ENCODE data around the gene PKHD1. TPM values are rescaled to one million over a fixed set of nuclear protein-coding genes. Genes with fewer than 3 reads are reported as not detected.
"Not testable (repeated sequence)": the region's sequence is repeated elsewhere in the genome, so short reads cannot be mapped to it uniquely, and the experiment has no call there.

PKHD1 gene
- total RNA-seq, 1 donor from 2014 or later = 0.49 TPM

DNA sequence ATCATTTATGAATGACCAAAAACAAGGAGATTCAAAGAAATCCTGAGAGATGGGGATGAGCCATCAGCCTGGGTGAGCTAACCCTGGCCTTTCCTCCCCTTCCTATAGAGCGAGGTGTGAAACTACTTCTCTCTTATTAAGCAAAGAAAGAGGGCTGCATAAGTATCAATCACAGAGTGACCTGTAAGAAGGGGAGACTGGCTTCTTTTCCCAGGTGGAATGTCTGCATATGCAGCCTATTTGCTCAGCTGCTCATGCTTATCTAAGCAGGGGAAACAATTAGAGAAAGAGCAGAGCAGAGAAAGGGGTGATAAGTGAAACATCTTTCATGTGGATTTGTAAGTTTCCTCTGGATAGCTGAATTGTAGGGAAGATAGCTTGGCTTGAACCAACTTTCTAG is 160.0 kb downstream of the PKHD1 start:
- Histone ChIP-seq H3K36me3 (no peaks in the 10 kb centered on the region), H3K27me3 (no peaks in the 10 kb centered on the region), H3K27ac (no peak overlapping the region), H3K4me1 (no peaks in the 10 kb centered on the region), H3K9me3 (no peaks in the 10 kb centered on the region), H3K4me3 (no peak overlapping the region)
- DNase-seq (ENCODE audit: extremely low spot score in 2 of 2) = no peak
- intact Hi-C loops (cut with DNase I) = no loop called here
- TF ChIP-seq, protein P1, sequence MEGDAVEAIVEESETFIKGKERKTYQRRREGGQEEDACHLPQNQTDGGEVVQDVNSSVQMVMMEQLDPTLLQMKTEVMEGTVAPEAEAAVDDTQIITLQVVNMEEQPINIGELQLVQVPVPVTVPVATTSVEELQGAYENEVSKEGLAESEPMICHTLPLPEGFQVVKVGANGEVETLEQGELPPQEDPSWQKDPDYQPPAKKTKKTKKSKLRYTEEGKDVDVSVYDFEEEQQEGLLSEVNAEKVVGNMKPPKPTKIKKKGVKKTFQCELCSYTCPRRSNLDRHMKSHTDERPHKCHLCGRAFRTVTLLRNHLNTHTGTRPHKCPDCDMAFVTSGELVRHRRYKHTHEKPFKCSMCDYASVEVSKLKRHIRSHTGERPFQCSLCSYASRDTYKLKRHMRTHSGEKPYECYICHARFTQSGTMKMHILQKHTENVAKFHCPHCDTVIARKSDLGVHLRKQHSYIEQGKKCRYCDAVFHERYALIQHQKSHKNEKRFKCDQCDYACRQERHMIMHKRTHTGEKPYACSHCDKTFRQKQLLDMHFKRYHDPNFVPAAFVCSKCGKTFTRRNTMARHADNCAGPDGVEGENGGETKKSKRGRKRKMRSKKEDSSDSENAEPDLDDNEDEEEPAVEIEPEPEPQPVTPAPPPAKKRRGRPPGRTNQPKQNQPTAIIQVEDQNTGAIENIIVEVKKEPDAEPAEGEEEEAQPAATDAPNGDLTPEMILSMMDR (IDR thresholded peaks at IDR 0.05) = no peak

DNA sequence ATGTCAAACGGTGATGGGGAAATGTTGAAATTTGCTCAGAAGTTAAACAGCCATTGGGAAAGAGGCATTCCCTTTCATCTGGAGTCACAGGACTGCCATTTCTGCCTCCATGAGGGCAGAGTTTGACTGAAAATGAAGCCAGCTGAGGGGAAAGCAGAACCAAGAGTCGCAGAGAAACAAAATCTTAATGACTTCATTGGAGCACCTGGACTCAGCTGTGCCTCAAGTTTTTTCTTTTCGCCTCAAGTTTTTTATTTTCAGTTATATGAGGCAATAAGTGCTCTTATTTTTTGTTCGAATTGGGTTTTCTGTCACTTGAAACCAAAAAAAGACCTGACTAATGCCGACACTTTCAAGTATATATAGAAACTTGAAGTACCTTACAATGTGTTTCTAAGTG is 161.3 kb downstream of the PKHD1 start:
- no peak for DNase-seq (ENCODE audit: extremely low spot score in 2 of 2)

DNA sequence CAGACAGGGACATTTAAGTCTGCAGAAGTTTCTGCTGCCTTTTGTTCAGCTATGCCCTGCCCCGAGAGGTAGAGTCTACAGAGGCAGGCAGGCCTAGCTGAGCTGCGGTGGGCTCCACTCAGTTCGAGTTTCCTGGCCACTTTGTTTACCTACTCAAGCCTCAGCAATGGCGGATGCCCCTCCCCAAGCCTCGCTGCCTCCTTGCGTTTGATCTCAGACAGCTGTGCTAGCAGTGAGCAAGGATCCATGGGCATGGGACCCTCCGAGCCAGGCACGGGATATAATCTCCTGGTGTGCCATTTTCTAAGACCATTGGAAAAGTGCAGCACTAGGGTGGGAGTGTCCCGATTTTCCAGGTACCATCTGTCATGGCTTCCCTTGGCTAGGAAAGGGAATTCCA is 164.9 kb downstream of the PKHD1 start:
- H3K4me3 ChIP-seq; H3K27me3 ChIP-seq; H3K27ac ChIP-seq; H3K9me3 ChIP-seq; DNase-seq (ENCODE audit: extremely low spot score in 2 of 2); H3K4me1 ChIP-seq; intact Hi-C loops (cut with DNase I); H3K36me3 ChIP-seq: not testable (repeated sequence)

More for the DNA sequence above, 161.3 kb downstream of the PKHD1 start:
- Histone ChIP-seq H3K27me3 (no peaks in the 10 kb centered on the region), H3K36me3 (no peaks in the 10 kb centered on the region), H3K27ac (no peak overlapping the region), H3K9me3 (no peaks in the 10 kb centered on the region), H3K4me1 (no peaks in the 10 kb centered on the region), H3K4me3 (no peak overlapping the region)
- intact Hi-C loops (cut with DNase I) = no loop called here
- no peak for TF ChIP-seq POLR2AphosphoS5 (IDR thresholded peaks at IDR 0.05; ENCODE audit: insufficient read depth in 1 of 2, low read depth in 1 of 2)

DNA sequence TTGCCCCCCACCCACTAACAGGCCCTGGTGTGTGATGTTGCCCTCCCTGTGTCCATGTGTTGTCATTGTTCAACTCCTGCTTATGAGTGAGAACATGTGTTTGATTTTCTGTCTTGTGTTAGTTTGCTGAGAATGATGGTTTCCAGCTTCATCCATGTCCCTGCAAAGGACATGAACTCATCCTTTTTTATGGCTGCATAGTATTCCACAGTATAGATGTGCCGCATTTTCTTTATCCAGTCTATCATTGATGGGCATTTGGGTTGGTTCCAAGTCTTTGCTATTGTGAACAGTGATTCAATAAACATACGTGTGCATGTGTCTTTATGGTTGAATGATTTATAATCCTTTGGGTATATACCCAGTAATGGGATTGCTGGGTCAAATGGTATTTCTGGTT is 169.1 kb downstream of the PKHD1 start:
- H3K9me3 ChIP-seq; intact Hi-C loops (cut with DNase I); H3K36me3 ChIP-seq; H3K27me3 ChIP-seq; H3K27ac ChIP-seq; DNase-seq (ENCODE audit: extremely low spot score in 2 of 2); H3K4me1 ChIP-seq; H3K4me3 ChIP-seq: not testable (repeated sequence)

DNA sequence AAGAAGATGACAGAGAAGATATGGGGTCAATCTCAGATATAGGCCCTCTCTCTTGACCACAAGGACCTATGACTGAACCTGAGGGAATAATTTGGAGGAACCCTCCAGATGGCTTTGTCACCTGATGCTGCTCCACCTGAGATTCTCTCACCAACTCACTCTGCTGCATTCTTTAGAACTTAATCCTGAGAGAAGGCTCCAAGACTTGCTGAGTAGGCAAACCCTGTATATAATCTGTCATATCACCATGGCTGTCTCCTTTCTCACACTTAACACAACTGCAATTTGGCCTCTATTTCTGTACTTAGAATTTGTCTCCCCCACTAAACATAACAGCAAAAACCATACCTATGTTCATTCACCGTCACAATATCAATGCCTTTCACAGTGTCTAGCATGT is 172.3 kb downstream of the PKHD1 start:
- DNase-seq (ENCODE audit: extremely low spot score in 2 of 2) = no peak
- H3K36me3 ChIP-seq = no peaks in the 10 kb centered on the region
- TF ChIP-seq POLR2A (IDR thresholded peaks at IDR 0.05) = no peak
- no peak overlapping the region for H3K27ac ChIP-seq
- H3K9me3 ChIP-seq = no peaks in the 10 kb centered on the region
- H3K4me1 ChIP-seq = no peaks in the 10 kb centered on the region
- H3K27me3 ChIP-seq = no peaks in the 10 kb centered on the region
- intact Hi-C loops (cut with DNase I) = no loop called here
- H3K4me3 ChIP-seq = no peak overlapping the region

DNA sequence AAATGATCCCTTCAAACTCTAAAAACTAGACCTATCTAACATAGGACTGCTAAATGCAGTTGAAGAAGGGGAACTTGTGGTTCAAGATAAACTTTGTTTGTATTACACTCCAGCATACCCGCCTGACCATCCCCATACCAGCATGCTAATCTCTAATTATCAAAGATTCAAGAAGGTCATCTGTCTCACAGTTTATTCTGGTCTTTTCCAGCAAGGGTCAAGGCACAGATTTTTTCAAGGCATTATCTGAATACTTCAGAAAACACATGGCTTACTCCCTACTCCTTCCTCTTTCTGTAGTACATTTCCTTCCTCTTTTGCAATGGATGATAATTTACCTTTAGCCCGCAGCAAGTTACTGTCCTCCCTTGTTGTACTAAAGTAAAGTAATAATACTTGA is 174.1 kb downstream of the PKHD1 start:
- Histone ChIP-seq H3K27me3 (no peaks in the 10 kb centered on the region), H3K27ac (no peak overlapping the region), H3K9me3 (no peaks in the 10 kb centered on the region), H3K4me3 (no peak overlapping the region), H3K4me1 (no peaks in the 10 kb centered on the region), H3K36me3 (no peaks in the 10 kb centered on the region)
- no peak for TF ChIP-seq POLR2AphosphoS5 (IDR thresholded peaks at IDR 0.05; ENCODE audit: insufficient read depth in 1 of 2, low read depth in 1 of 2)
- TF ChIP-seq, protein P1 (IDR thresholded peaks at IDR 0.05) = no peak
- no peak for TF ChIP-seq POLR2A (IDR thresholded peaks at IDR 0.05)
- intact Hi-C loops (cut with DNase I) = no loop called here
- no peak for DNase-seq (ENCODE audit: extremely low spot score in 2 of 2)

DNA sequence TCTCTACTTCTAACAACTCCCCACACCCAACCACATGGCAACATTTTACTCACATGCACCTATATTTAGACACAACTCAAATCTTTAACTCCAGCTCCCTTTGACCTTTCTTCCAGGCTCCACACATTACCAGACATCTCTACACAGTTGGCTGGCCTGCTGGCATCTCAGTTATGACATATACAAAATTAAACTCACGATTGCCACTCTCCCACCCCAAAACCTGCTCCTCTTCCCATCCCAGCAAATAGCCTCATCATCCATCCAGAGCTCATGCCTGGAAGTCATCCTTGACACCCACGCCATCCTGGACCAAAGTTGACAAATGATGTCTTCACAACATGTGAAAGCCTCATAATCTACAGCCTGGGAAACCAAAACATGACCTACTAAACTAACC is 176.6 kb downstream of the PKHD1 start:
- Histone ChIP-seq H3K4me3 (no peak overlapping the region), H3K36me3 (no peaks in the 10 kb centered on the region), H3K4me1 (no peaks in the 10 kb centered on the region), H3K27me3 (no peaks in the 10 kb centered on the region), H3K9me3 (no peaks in the 10 kb centered on the region), H3K27ac (no peak overlapping the region)
- DNase-seq (ENCODE audit: extremely low spot score in 2 of 2) = no peak
- TF ChIP-seq, protein P1 (IDR thresholded peaks at IDR 0.05) = no peak
- no peak for TF ChIP-seq POLR2AphosphoS5 (IDR thresholded peaks at IDR 0.05; ENCODE audit: insufficient read depth in 1 of 2, low read depth in 1 of 2)
- TF ChIP-seq POLR2A (IDR thresholded peaks at IDR 0.05) = no peak
- intact Hi-C loops (cut with DNase I) = no loop called here
